ENCODE measurements around the gene PCDHB15. TPM values are rescaled to one million over a fixed set of nuclear protein-coding genes. Genes with fewer than 3 reads are reported as not detected.

The PCDHB15 gene
- 1.8 TPM in 2 replicates for total RNA-seq

DNA sequence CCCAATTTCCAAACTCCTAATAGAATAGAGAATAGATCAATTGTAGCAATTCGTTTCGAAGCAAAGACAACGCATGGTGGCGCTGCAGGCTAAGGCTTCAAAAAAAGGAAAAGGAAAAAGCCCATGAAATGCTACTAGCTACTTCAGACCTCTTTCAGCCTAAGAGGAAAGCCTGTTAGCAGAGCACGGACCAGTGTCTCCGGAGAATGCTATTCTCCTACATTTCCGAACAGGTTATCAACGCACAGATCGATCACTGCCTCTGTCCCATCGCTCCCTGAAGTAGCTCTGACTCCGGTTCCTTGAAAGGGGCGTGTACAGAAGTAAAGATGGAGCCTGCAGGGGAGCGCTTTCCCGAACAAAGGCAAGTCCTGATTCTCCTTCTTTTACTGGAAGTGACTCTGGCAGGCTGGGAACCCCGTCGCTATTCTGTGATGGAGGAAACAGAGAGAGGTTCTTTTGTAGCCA is at the start of gene PCDHB15:
Gene PCDHB15, plus strand, starts transcription at position 146 of the 468 bp plus-strand sequence. Its CDS starts 184 bp downstream, at position 330.

DNA sequence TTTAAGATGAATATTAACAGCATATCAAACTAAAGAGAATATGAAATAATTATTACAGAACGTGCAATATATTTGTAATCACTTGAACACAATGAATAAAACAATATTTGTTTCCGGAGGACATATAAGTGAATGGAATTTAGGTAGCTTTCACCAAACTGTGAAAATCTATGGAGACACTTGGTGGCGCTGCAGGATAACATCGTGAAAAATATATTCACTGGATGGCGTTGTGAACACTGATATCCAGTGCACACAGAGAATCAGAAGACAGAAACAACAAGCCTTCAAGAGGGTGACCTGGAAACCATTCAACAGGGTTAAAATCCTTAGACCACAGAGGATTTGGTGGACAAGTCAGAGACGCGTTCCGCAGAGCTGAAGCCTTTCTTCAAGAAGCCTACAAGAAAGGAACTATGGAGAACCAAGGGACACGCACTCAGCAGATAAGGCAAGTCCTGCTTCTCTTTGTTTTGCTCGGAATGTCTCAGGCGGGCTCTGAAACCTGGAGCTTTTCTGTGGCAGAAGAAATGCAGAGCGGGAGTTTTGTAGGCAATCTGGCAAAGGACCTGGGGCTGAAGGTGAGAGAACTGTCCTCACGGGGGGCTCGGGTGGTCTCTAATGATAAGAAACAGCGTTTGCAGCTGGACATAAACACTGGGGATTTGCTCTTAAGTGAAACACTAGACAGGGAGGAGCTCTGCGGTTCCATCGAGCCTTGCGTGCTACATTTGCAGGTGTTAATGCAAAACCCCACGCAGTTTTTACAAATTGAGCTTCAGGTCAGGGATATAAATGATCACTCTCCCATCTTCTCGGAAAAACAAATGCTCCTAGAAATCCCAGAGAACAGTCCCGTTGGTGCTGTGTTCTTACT is 45.6 kb upstream of the PCDHB15 start, which contains the start of gene PCDHB11:
Gene PCDHB11, plus strand, starts transcription at position 269 of the 877 bp plus-strand sequence. Its CDS starts 148 bp downstream, at position 417.

GRCh38 chr5:141208478-141208877 is 36.7 kb upstream of the PCDHB15 start, which contains the start of gene PCDHB12:
Gene PCDHB12 (plus strand): TSS chr5:141208719. CDS start chr5:141208908, 189 bp downstream.

DNA sequence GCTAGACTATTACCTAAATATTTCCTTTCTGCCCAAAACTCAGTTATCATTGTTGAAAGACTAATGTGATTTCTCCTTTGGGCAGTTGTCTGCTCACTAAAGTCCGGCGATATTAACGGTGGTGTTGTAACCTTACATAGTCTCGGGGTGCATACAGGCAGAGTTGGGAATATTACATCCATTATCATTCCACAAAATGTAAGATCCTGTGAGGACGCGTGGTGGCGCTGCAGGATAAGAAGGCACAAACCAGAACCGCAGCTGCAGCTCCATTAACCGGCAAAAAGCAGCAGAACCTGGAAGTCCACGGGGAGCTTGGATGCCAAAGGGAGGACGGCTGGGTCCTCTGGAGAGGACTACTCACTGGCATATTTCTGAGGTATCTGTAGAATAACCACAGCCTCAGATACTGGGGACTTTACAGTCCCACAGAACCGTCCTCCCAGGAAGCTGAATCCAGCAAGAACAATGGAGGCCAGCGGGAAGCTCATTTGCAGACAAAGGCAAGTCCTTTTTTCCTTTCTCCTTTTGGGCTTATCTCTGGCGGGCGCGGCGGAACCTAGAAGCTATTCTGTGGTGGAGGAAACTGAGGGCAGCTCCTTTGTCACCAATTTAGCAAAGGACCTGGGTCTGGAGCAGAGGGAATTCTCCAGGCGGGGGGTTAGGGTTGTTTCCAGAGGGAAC is 31.4 kb upstream of the PCDHB15 start, which contains the start of gene PCDHB13:
Gene PCDHB13, plus strand, starts transcription at position 264 of the 684 bp plus-strand sequence. Its CDS starts 205 bp downstream, at position 469.

DNA sequence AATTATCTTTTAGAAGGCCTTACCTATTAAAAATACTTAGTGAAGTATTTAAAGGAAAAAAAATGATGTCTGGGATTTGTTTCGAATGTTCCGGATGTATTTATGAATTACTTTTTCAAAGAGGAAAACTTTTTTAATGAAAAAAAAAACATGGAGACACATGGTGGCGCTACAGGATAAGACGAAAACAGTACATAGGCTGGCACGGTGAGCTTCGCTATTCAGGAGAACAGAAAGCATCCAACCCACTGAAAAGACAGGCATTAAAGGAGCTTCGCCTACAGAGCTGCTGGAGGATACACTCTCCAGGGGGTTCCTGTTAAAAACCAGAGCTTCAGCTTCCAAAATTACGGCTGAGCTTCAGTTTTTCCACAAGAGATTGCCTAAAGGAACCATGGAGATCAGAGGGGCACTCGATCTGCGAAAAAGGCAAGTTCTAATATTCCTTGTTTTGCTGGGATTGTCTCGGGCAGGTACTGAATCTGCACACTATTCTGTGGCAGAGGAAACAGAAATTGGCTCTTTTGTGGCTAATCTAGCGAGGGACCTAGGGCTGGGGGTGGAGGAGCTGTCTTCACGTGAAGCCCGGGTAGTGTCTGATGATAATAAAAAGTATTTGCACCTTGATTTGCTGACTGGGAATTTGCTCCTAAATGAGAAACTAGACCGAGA is 21.9 kb upstream of the PCDHB15 start, which contains the start of gene PCDHB14:
Gene PCDHB14, plus strand, starts transcription at position 232 of the 672 bp plus-strand sequence. Its CDS starts 163 bp downstream, at position 395.

Other genes with a start within 250 kb of the PCDHB15 start
- not detected in 2 replicates for gene PCDHB1, start 194.0 kb upstream of the PCDHB15 start, total RNA-seq
- gene PCDHB2, start 150.8 kb upstream of the PCDHB15 start, total RNA-seq = 0.90 and 1.3 TPM in 2 replicates
- 0.16 TPM in 1 of 2 replicates, not detected in the other for gene PCDHB3, start 144.9 kb upstream of the PCDHB15 start, total RNA-seq
- gene PCDHB4, start 123.6 kb upstream of the PCDHB15 start, total RNA-seq = 0.18 and 0.97 TPM in 2 replicates
- 1.3 and 4.5 TPM in 2 replicates for gene PCDHB5, start 110.2 kb upstream of the PCDHB15 start, total RNA-seq
- gene PCDHB6, start 95.3 kb upstream of the PCDHB15 start, total RNA-seq = 0.49 TPM in 1 of 2 replicates, not detected in the other
- gene PCDHB7, start 72.8 kb upstream of the PCDHB15 start, total RNA-seq = 0.16 and 1.1 TPM in 2 replicates
- gene PCDHB8, start 67.6 kb upstream of the PCDHB15 start, total RNA-seq = 0.49 TPM in 1 of 2 replicates, not detected in the other
- gene PCDHB16, start 63.0 kb upstream of the PCDHB15 start, total RNA-seq = 0.54 TPM in 1 of 2 replicates, not detected in the other
- under 0.01 TPM in 1 of 2 replicates, not detected in the other for gene PCDHB9, start 58.2 kb upstream of the PCDHB15 start, total RNA-seq
- 0.16 and 0.18 TPM in 2 replicates for gene PCDHB10, start 53.0 kb upstream of the PCDHB15 start, total RNA-seq
- gene PCDHB11, start 45.8 kb upstream of the PCDHB15 start, total RNA-seq = 0.18 and 0.65 TPM in 2 replicates
- 0.16 and 0.72 TPM in 2 replicates for gene PCDHB12, start 36.7 kb upstream of the PCDHB15 start, total RNA-seq
- 0.16 and 0.90 TPM in 2 replicates for gene PCDHB13, start 31.5 kb upstream of the PCDHB15 start, total RNA-seq
- gene PCDHB14, start 22.1 kb upstream of the PCDHB15 start, total RNA-seq = 0.54 and 1.5 TPM in 2 replicates
- not detected in 2 replicates for gene SLC25A2, start 58.7 kb downstream of the PCDHB15 start, total RNA-seq
- gene TAF7, start 75.4 kb downstream of the PCDHB15 start, total RNA-seq = 36.6 and 51.5 TPM in 2 replicates
- gene PCDHGA1, start 85.1 kb downstream of the PCDHB15 start, total RNA-seq = 0.54 and 0.65 TPM in 2 replicates
- 2.5 and 5.8 TPM in 2 replicates for gene PCDHGA2, start 93.4 kb downstream of the PCDHB15 start, total RNA-seq
- gene PCDHGA3, start 98.4 kb downstream of the PCDHB15 start, total RNA-seq = 2.0 and 2.9 TPM in 2 replicates
- 0.36 and 0.81 TPM in 2 replicates for gene PCDHGB1, start 104.7 kb downstream of the PCDHB15 start, total RNA-seq
- 4.7 and 6.3 TPM in 2 replicates for gene PCDHGA4, start 109.6 kb downstream of the PCDHB15 start, total RNA-seq
- 1.6 and 3.2 TPM in 2 replicates for gene PCDHGB2, start 114.6 kb downstream of the PCDHB15 start, total RNA-seq
- 0.32 and 2.2 TPM in 2 replicates for gene PCDHGA5, start 118.8 kb downstream of the PCDHB15 start, total RNA-seq
- gene PCDHGB3, start 124.8 kb downstream of the PCDHB15 start, total RNA-seq = 1.8 and 2.4 TPM in 2 replicates
- 1.1 and 3.4 TPM in 2 replicates for gene PCDHGA6, start 128.5 kb downstream of the PCDHB15 start, total RNA-seq
- gene PCDHGA7, start 137.3 kb downstream of the PCDHB15 start, total RNA-seq = 3.6 and 5.8 TPM in 2 replicates
- gene PCDHGB4, start 142.3 kb downstream of the PCDHB15 start, total RNA-seq = 14.1 and 16.8 TPM in 2 replicates
- gene PCDHGA8, start 147.2 kb downstream of the PCDHB15 start, total RNA-seq = 0.18 and 1.8 TPM in 2 replicates
- 21.7 and 22.2 TPM in 2 replicates for gene PCDHGB5, start 152.6 kb downstream of the PCDHB15 start, total RNA-seq
- gene PCDHGA9, start 157.4 kb downstream of the PCDHB15 start, total RNA-seq = 1.4 and 2.6 TPM in 2 replicates
- 1.4 and 2.1 TPM in 2 replicates for gene PCDHGB6, start 162.6 kb downstream of the PCDHB15 start, total RNA-seq
- 3.4 and 5.0 TPM in 2 replicates for gene PCDHGA10, start 167.6 kb downstream of the PCDHB15 start, total RNA-seq
- gene PCDHGB7, start 172.3 kb downstream of the PCDHB15 start, total RNA-seq = 7.8 and 14.4 TPM in 2 replicates
- gene PCDHGA11, start 175.7 kb downstream of the PCDHB15 start, total RNA-seq = 10.2 and 12.8 TPM in 2 replicates
- gene PCDHGA12, start 185.1 kb downstream of the PCDHB15 start, total RNA-seq = 26.7 and 27.1 TPM in 2 replicates
- gene PCDHGC3, start 230.6 kb downstream of the PCDHB15 start, total RNA-seq = 40.8 and 83.1 TPM in 2 replicates
- gene PCDHGC4, start 239.6 kb downstream of the PCDHB15 start, total RNA-seq = under 0.01 and 0.18 TPM in 2 replicates
- gene PCDHGC5, start 243.7 kb downstream of the PCDHB15 start, total RNA-seq = 0.54 and 0.65 TPM in 2 replicates